ENCODE measurements around the gene UPK3A. TPM values are rescaled to one million over a fixed set of nuclear protein-coding genes. Genes with fewer than 3 reads are reported as not detected.
A peak's percentile ranks its signal among the peaks of the same experiment; 100 is the strongest.

UPK3A gene
- total and polyA plus RNA-seq, 2 of the 8 experiments (the other 6 are each of a cell fraction or from before 2014, with no cell fraction given) = 0.35 to 1.7 TPM

- H2BK12ac ChIP-seq (ENCODE audit: low read depth, low read length) = no peak overlapping the region
Observed at GRCh38 chr22:45270095-45271020, 14.4 kb upstream of the UPK3A start.

More at GRCh38 chr22:45270095-45271020, 14.4 kb upstream of the UPK3A start:
- 0 out of 2 replicates have a peak overlapping the region, but pooled peaks have one; percentile 29 for H2BK20ac ChIP-seq (ENCODE audit: low read length)
- H3K4me1 ChIP-seq (replicated peaks in 1 of 4; ENCODE audit: control insufficient read depth in 3 of 4, insufficient read depth in 4 of 4, low read length in 3 of 4) = peaks cover 5 to 10% (median 7%) of the 10 kb centered on the region in 4 experiments; a peak in 6 of 7 replicates
- H2AK5ac ChIP-seq (ENCODE audit: low read depth, low read length) = no peak overlapping the region
- H3K4ac ChIP-seq (replicated peaks; ENCODE audit: insufficient read length, low read depth, low read length) = no peak overlapping the region
- H4K5ac ChIP-seq (ENCODE audit: insufficient read length, low read depth, low read length) = no peak overlapping the region
- no peaks in the 10 kb centered on the region for H3K79me1 ChIP-seq (ENCODE audit: low read depth, low read length)
- no peak overlapping the region for H4K8ac ChIP-seq (ENCODE audit: extremely low read depth, insufficient read depth, low read length)
- H3K23me2 ChIP-seq (ENCODE audit: low read depth, low read length) = peaks cover 9% of the 10 kb centered on the region; the same call in 1 of the 2 replicates
- no peak overlapping the region for H3K56ac ChIP-seq (replicated peaks; ENCODE audit: insufficient read length, low read depth, low read length)
- H3K79me2 ChIP-seq (ENCODE audit: control insufficient read depth in 1 of 2, insufficient read depth in 2 of 2, low read length in 2 of 2) = no peaks in the 10 kb centered on the region
- H3K18ac ChIP-seq (ENCODE audit: extremely low read depth, low read length) = no peak overlapping the region
- H3K36me3 ChIP-seq (ENCODE audit: control insufficient read depth in 2 of 4, insufficient read depth in 4 of 4, low read length in 3 of 4) = no peaks in the 10 kb centered on the region
- H3K4me2 ChIP-seq (ENCODE audit: insufficient read depth in 1 of 2, low read depth in 2 of 2, low read length in 2 of 2) = peak overlapping the region in 1 of 2 experiments; percentile 64; a peak in 1 of 4 replicates
- H3K9me3 ChIP-seq (ENCODE audit: insufficient read depth in 2 of 2, low read depth in 1 of 2, low read length in 1 of 2) = no peaks in the 10 kb centered on the region
- no peak overlapping the region for H3K4me3 ChIP-seq (ENCODE audit: extremely low read depth in 1 of 4, insufficient read depth in 2 of 4, low read depth in 3 of 4, low read length in 4 of 4)
- no peak overlapping the region for H3K14ac ChIP-seq (ENCODE audit: insufficient read length)
- 72% methylated on average over 15 of the region's 16 CpGs; no CpG with 5 or more reads in 1 of the 2 experiments for WGBS, 2 experiments (ENCODE audit: extremely low coverage in 1 of 2, insufficient coverage in 1 of 2, insufficient read length in 1 of 2, insufficient replicate concordance in 2 of 2, low coverage in 1 of 2, low lambda C conversion rate in 2 of 2, missing lambda C conversion rate in 1 of 2)
- ChIA-PET POLR2A (ENCODE audit: partially characterized antibody) (interaction anchor here (0.8 to 1.6 kb wide), 2 partner anchors 27 to 45 kb away, joined by 3 to 4 read pairs; no protein-coding TSS in a partner anchor), CTCF (ENCODE audit: partially characterized antibody) (interaction anchor here (1.2 to 2.3 kb wide), 5 partner anchors 9 to 284 kb away, joined by 3 to 7 read pairs (median 5); no protein-coding TSS in a partner anchor)
- no peak for FAIRE-seq
- H3K23ac ChIP-seq (ENCODE audit: insufficient read length) = no peak overlapping the region
- no peak overlapping the region for H3K9ac ChIP-seq (replicated peaks in 1 of 4; ENCODE audit: extremely low read depth in 1 of 4, low read depth in 3 of 4, low read length in 3 of 4)
- no peak for DNase-seq (ENCODE audit: low read depth in 1 of 2, low spot score in 2 of 2)
- peaks cover 0 to 10% (median 8%) of the 10 kb centered on the region in 4 experiments; a peak in 5 of 7 replicates for H3K27me3 ChIP-seq (replicated peaks in 1 of 4; ENCODE audit: control insufficient read depth in 3 of 4, extremely low read depth in 1 of 4, insufficient read depth in 3 of 4, low read length in 3 of 4)
- no peak overlapping the region for H4K91ac ChIP-seq (replicated peaks; ENCODE audit: insufficient read length, low read length)
- no peak overlapping the region for H2BK120ac ChIP-seq (replicated peaks; ENCODE audit: low read depth, low read length)
- H2BK15ac ChIP-seq (ENCODE audit: low read length) = peak overlapping the region; percentile 6; the same call in 1 of the 2 replicates
- H4K20me1 ChIP-seq (replicated peaks in 1 of 2; ENCODE audit: control insufficient read depth in 1 of 2, insufficient read depth in 2 of 2, low read length in 2 of 2) = no peaks in the 10 kb centered on the region
- no peak for TF ChIP-seq CREB1 (IDR thresholded peaks at IDR 0.05)
- peak; percentile 60; the same call in 1 of the 2 replicates for TF ChIP-seq E2F6 (IDR thresholded peaks at IDR 0.05)
- no peak overlapping the region for H3K27ac ChIP-seq (ENCODE audit: low read depth, low read length)
- H2AFZ ChIP-seq (ENCODE audit: low read length) = no peak overlapping the region
- H2BK5ac ChIP-seq (ENCODE audit: low read depth, low read length) = no peak overlapping the region
